K562 (cell line): Measurements from ENCODE around the gene TMEM164. TPM values are rescaled to one million over a fixed set of nuclear protein-coding genes. Genes with fewer than 3 reads are reported as not detected.

Source experiments
- NCOA4 ChIP-seq: fragments of 450-650 bp; IDR thresholded peaks from 2 replicates; pipeline ENCODE4 v1.6.1; 2018; ENCODE audit warnings: mild to moderate bottlenecking; ENCODE audit not compliant: partially characterized antibody
- SMARCA5 ChIP-seq: fragments of 450-650 bp; IDR thresholded peaks from 2 replicates; pipeline ENCODE4 v1.6.1; 2016
- polyA plus RNA-seq, 8 experiments: library from polyadenylated mRNA; depleted of rRNA in 4 of 8; stranded (reverse) in 5 of 8; unstranded in 3 of 8; fragments of >200 nt; fragmentation: Nextera tagmentation in 2 of 8; fragmentation: Illumina TruSeq in 1 of 8; extraction: Ambion mirVana in 2 of 8; extraction: Trizol in 1 of 8; gene quantifications; 2 replicates each; pipeline versions ENCODE4 v1.2.1 to v1.2.3, GENCODE V29; 2011 to 2014; ENCODE audit warnings: inconsistent platforms in 1 of 8, missing spikeins in 1 of 8
- total RNA-seq, 7 experiments: library from RNA; depleted of rRNA in 6 of 7; stranded (reverse); fragments of >200 nt in 6 of 7; fragmentation: Illumina TruSeq in 2 of 7; extraction: Trizol in 2 of 7; gene quantifications; 2 replicates each; pipeline versions ENCODE4 v1.2.1 to v1.2.3, GENCODE V29; 2011 to 2021; ENCODE audit warnings: low replicate concordance in 1 of 7
- TF ChIP-seq, protein P1 (sequence below), 2 experiments: fragments of 200-800 bp in 1 of 2; sonication (Bioruptor generic) in 1 of 2; sonication (generic) in 1 of 2; formaldehyde crosslinking in 1 of 2; IDR thresholded peaks in 1 of 2; conservative IDR thresholded peaks in 1 of 2; 2 replicates each; pipeline versions ENCODE4 v1.5.0 to v1.6.1; 2016 to 2020; ENCODE audit warnings: missing compliant biosample characterization in 1 of 2, missing genetic modification characterization in 1 of 2, missing genetic modification reagents in 1 of 2
- TF ChIP-seq, protein P2 (sequence below): fragments of 450-650 bp; IDR thresholded peaks from 2 replicates; pipeline ENCODE4 v1.6.1; 2017; ENCODE audit warnings: antibody characterized with exemption, mild to moderate bottlenecking

The TMEM164 gene
- total and polyA plus RNA-seq, 9 of the 15 experiments (the other 6 are each of a cell fraction or from before 2014, with no cell fraction given), result 2.4 to 57.3 (median 23.1) TPM

DNA sequence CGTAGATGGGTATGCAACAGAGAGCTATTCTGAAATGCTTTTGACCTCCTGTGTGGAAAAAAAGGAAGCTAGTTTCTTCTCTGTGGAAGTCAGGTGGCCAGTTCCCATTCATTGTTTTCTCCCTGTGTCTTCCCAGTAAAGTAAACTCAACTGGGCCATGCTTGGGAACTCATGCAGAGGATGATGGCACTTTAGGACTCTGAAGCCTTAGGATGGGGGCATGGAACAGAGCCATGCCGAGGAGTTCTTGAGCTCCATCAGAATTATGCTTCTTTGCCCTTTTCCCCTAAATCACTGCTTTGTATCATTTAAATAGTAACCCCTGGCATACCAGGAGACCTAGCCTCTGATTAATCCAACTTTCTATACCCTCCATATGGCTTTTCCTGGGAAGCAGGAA lies 3.2 kb downstream of the TMEM164 start (continued):
- TF ChIP-seq, protein P1, sequence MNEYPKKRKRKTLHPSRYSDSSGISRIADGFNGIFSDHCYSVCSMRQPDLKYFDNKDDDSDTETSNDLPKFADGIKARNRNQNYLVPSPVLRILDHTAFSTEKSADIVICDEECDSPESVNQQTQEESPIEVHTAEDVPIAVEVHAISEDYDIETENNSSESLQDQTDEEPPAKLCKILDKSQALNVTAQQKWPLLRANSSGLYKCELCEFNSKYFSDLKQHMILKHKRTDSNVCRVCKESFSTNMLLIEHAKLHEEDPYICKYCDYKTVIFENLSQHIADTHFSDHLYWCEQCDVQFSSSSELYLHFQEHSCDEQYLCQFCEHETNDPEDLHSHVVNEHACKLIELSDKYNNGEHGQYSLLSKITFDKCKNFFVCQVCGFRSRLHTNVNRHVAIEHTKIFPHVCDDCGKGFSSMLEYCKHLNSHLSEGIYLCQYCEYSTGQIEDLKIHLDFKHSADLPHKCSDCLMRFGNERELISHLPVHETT (CRISPR knock-in tag; conservative IDR thresholded peaks at IDR 0.05 in 1 of 2, IDR thresholded peaks at IDR 0.05 in 1 of 2), result no peak
- no peak for TF ChIP-seq SMARCA5
- TF ChIP-seq, protein P2, sequence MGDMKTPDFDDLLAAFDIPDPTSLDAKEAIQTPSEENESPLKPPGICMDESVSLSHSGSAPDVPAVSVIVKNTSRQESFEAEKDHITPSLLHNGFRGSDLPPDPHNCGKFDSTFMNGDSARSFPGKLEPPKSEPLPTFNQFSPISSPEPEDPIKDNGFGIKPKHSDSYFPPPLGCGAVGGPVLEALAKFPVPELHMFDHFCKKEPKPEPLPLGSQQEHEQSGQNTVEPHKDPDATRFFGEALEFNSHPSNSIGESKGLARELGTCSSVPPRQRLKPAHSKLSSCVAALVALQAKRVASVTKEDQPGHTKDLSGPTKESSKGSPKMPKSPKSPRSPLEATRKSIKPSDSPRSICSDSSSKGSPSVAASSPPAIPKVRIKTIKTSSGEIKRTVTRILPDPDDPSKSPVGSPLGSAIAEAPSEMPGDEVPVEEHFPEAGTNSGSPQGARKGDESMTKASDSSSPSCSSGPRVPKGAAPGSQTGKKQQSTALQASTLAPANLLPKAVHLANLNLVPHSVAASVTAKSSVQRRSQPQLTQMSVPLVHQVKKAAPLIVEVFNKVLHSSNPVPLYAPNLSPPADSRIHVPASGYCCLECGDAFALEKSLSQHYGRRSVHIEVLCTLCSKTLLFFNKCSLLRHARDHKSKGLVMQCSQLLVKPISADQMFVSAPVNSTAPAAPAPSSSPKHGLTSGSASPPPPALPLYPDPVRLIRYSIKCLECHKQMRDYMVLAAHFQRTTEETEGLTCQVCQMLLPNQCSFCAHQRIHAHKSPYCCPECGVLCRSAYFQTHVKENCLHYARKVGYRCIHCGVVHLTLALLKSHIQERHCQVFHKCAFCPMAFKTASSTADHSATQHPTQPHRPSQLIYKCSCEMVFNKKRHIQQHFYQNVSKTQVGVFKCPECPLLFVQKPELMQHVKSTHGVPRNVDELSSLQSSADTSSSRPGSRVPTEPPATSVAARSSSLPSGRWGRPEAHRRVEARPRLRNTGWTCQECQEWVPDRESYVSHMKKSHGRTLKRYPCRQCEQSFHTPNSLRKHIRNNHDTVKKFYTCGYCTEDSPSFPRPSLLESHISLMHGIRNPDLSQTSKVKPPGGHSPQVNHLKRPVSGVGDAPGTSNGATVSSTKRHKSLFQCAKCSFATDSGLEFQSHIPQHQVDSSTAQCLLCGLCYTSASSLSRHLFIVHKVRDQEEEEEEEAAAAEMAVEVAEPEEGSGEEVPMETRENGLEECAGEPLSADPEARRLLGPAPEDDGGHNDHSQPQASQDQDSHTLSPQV, result no peak
- no peak for TF ChIP-seq NCOA4
